H1 (cell line): Measurements from ENCODE around the gene PINK1.

Experiments used
- BRCA1 ChIP-seq: IDR thresholded peaks from 2 replicates; pipeline ENCODE4 v1.6.1; 2012; ENCODE audit warnings: low read depth, low read length, improper control_type of control experiment
- EZH2 ChIP-seq: fragments of 200-600 bp; sonication (generic); IDR thresholded peaks from 2 replicates; pipeline ENCODE4 v1.7.1; 2012; ENCODE audit warnings: low read depth, mild to moderate bottlenecking, moderate library complexity, low read length, inconsistent platforms; ENCODE audit not compliant: severe bottlenecking
- HDAC2 ChIP-seq, 2 experiments: fragments of 300-600 bp in 1 of 2; sonication (generic) in 1 of 2; IDR thresholded peaks; 2 replicates each; pipeline ENCODE4 v1.6.1; 2011 to 2012; ENCODE audit warnings: low read depth in 2 of 2, low read length in 2 of 2, mild to moderate bottlenecking in 2 of 2, moderate library complexity in 2 of 2, borderline replicate concordance in 1 of 2, inconsistent platforms in 1 of 2
- POLR2A ChIP-seq, 2 experiments: IDR thresholded peaks; 1 replicate in 1 of 2; 2 replicates in 1 of 2; pipeline ENCODE4 v1.6.1; 2011; ENCODE audit warnings: low read depth in 2 of 2, low read length in 2 of 2, mild to moderate bottlenecking in 2 of 2; ENCODE audit errors: control extremely low read depth in 1 of 2
- POLR2AphosphoS5 ChIP-seq: IDR thresholded peaks from 2 replicates; pipeline ENCODE4 v1.6.1; 2011; ENCODE audit warnings: low read depth, low read length
- RXRA ChIP-seq: IDR thresholded peaks from 2 replicates; pipeline ENCODE4 v1.6.1; 2011; ENCODE audit warnings: low read depth, mild to moderate bottlenecking, low read length, moderate library complexity; ENCODE audit not compliant: insufficient read depth
- SP4 ChIP-seq: IDR thresholded peaks from 2 replicates; pipeline ENCODE4 v1.6.1; 2012; ENCODE audit warnings: low read length, inconsistent platforms
- TF ChIP-seq, protein P1 (sequence below), 3 experiments: IDR thresholded peaks; 1 replicate in 2 of 3; 2 replicates in 1 of 3; pipeline versions ENCODE4 v1.5.1 to v1.6.1; 2011; ENCODE audit warnings: low read length in 3 of 3, mild to moderate bottlenecking in 3 of 3, inconsistent platforms in 2 of 3, low read depth in 1 of 3, moderate library complexity in 1 of 3; ENCODE audit not compliant: insufficient read depth in 1 of 3; ENCODE audit errors: control extremely low read depth in 1 of 3
- TF ChIP-seq, protein P2 (sequence below): IDR thresholded peaks from 2 replicates; pipeline ENCODE4 v1.6.1; 2011; ENCODE audit warnings: low read depth, mild to moderate bottlenecking, low read length; ENCODE audit not compliant: insufficient read depth

- TF ChIP-seq, protein P1, sequence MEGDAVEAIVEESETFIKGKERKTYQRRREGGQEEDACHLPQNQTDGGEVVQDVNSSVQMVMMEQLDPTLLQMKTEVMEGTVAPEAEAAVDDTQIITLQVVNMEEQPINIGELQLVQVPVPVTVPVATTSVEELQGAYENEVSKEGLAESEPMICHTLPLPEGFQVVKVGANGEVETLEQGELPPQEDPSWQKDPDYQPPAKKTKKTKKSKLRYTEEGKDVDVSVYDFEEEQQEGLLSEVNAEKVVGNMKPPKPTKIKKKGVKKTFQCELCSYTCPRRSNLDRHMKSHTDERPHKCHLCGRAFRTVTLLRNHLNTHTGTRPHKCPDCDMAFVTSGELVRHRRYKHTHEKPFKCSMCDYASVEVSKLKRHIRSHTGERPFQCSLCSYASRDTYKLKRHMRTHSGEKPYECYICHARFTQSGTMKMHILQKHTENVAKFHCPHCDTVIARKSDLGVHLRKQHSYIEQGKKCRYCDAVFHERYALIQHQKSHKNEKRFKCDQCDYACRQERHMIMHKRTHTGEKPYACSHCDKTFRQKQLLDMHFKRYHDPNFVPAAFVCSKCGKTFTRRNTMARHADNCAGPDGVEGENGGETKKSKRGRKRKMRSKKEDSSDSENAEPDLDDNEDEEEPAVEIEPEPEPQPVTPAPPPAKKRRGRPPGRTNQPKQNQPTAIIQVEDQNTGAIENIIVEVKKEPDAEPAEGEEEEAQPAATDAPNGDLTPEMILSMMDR (IDR thresholded peaks at IDR 0.05; ENCODE audit: control extremely low read depth in 1 of 3, insufficient read depth in 1 of 3, low read depth in 1 of 3, low read length in 3 of 3), result peak; percentile 14 to 78 (median 77)
- TF ChIP-seq POLR2A (IDR thresholded peaks at IDR 0.05; ENCODE audit: control extremely low read depth in 1 of 2, low read depth in 2 of 2, low read length in 2 of 2), result no peak
- no peak for TF ChIP-seq POLR2AphosphoS5
- TF ChIP-seq BRCA1, result no peak
- no peak for TF ChIP-seq RXRA
- TF ChIP-seq SP4, result no peak
- TF ChIP-seq EZH2, result no peak
- no peak for TF ChIP-seq HDAC2 (IDR thresholded peaks at IDR 0.05; ENCODE audit: borderline replicate concordance in 1 of 2, low read depth in 2 of 2, low read length in 2 of 2)
- TF ChIP-seq, protein P2, sequence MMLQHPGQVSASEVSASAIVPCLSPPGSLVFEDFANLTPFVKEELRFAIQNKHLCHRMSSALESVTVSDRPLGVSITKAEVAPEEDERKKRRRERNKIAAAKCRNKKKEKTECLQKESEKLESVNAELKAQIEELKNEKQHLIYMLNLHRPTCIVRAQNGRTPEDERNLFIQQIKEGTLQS, result no peak
These were observed 6.9 kb downstream of the PINK1 start for GRCh38 chr1:20640183-20640597.
